ES-I3 (cell line): ENCODE measurements around the gene BMPR1A.
A peak's percentile ranks its signal among the peaks of the same experiment; 100 is the strongest.
"Not testable (repeated sequence)": the region's sequence is repeated elsewhere in the genome, so short reads cannot be mapped to it uniquely, and the experiment has no call there.

Experiments used
- H3K36me3 ChIP-seq: 2 replicates; pipeline ENCODE4 v1.6.1; 2013; ENCODE audit warnings: mild to moderate bottlenecking, low read length, control low read depth, moderate library complexity; ENCODE audit not compliant: insufficient read depth
- H3K4me1 ChIP-seq: 2 replicates; pipeline ENCODE4 v1.6.1; 2013; ENCODE audit warnings: mild to moderate bottlenecking, control low read depth, low read length; ENCODE audit not compliant: insufficient read depth
- H3K9ac ChIP-seq: 2 replicates; pipeline ENCODE4 v1.6.1; 2013; ENCODE audit warnings: low read depth, mild to moderate bottlenecking, low read length, moderate library complexity
- H3K9me3 ChIP-seq: 2 replicates; pipeline ENCODE4 v1.6.1; 2013; ENCODE audit warnings: mild to moderate bottlenecking, low read length, moderate library complexity; ENCODE audit not compliant: control insufficient read depth, insufficient read depth

BMPR1A gene

GRCh38 chr10:86865011-86865811, 108.8 kb downstream of the BMPR1A start:
- Histone ChIP-seq H3K4me1 (peaks cover 73% of the 10 kb centered on the region), H3K9ac (peak overlapping the region; percentile 46; the same call in 1 of the 2 replicates)
- not testable (repeated sequence) for H3K36me3 ChIP-seq, H3K9me3 ChIP-seq

GRCh38 chr10:86867149-86867548, 110.7 kb downstream of the BMPR1A start:
- Histone ChIP-seq H3K9me3 (no peaks in the 10 kb centered on the region), H3K36me3 (no peaks in the 10 kb centered on the region), H3K9ac (no peak overlapping the region), H3K4me1 (peaks cover 77% of the 10 kb centered on the region)

GRCh38 chr10:86868353-86868752, 111.9 kb downstream of the BMPR1A start:
- no peaks in the 10 kb centered on the region for H3K9me3 ChIP-seq
- peaks cover 73% of the 10 kb centered on the region for H3K4me1 ChIP-seq
- 0 out of 2 replicates have a peak overlapping the region, but pooled peaks have one; percentile 6 for H3K9ac ChIP-seq
- H3K36me3 ChIP-seq = no peaks in the 10 kb centered on the region

GRCh38 chr10:86870679-86871078, 114.3 kb downstream of the BMPR1A start:
- Histone ChIP-seq H3K36me3 (no peaks in the 10 kb centered on the region), H3K9ac (no peak overlapping the region), H3K9me3 (no peaks in the 10 kb centered on the region), H3K4me1 (peaks cover 59% of the 10 kb centered on the region)

- H3K4me1 ChIP-seq = peaks cover 49% of the 10 kb centered on the region
- H3K9me3 ChIP-seq = no peaks in the 10 kb centered on the region
- peaks cover 4% of the 10 kb centered on the region; the same call in 1 of the 2 replicates for H3K36me3 ChIP-seq
- H3K9ac ChIP-seq = no peak overlapping the region
Observed at GRCh38 chr10:86871563-86872183, 115.3 kb downstream of the BMPR1A start.

GRCh38 chr10:86872757-86873156, 116.3 kb downstream of the BMPR1A start:
- H3K4me1 ChIP-seq = peaks cover 38% of the 10 kb centered on the region
- no peaks in the 10 kb centered on the region for H3K9me3 ChIP-seq
- peaks cover 4% of the 10 kb centered on the region; the same call in 1 of the 2 replicates for H3K36me3 ChIP-seq
- no peak overlapping the region for H3K9ac ChIP-seq

- peaks cover 15% of the 10 kb centered on the region for H3K4me1 ChIP-seq
Observed at GRCh38 chr10:86876748-86877147, 120.3 kb downstream of the BMPR1A start.

GRCh38 chr10:86878983-86879713, 122.7 kb downstream of the BMPR1A start:
- Histone ChIP-seq H3K9ac (no peak overlapping the region), H3K4me1 (peaks cover 3% of the 10 kb centered on the region; the same call in 1 of the 2 replicates)

More at GRCh38 chr10:86876748-86877147, 120.3 kb downstream of the BMPR1A start:
- peaks cover 13% of the 10 kb centered on the region for H3K36me3 ChIP-seq
- H3K9me3 ChIP-seq = no peaks in the 10 kb centered on the region
- no peak overlapping the region for H3K9ac ChIP-seq

GRCh38 chr10:86880971-86881370, 124.6 kb downstream of the BMPR1A start:
- Histone ChIP-seq H3K4me1 (peaks cover 3% of the 10 kb centered on the region; the same call in 1 of the 2 replicates), H3K9me3 (no peaks in the 10 kb centered on the region), H3K9ac (no peak overlapping the region), H3K36me3 (peaks cover 13% of the 10 kb centered on the region)

More at GRCh38 chr10:86878983-86879713, 122.7 kb downstream of the BMPR1A start:
- H3K36me3 ChIP-seq = peaks cover 13% of the 10 kb centered on the region
- H3K9me3 ChIP-seq = no peaks in the 10 kb centered on the region

GRCh38 chr10:86888585-86889381, 132.4 kb downstream of the BMPR1A start:
- H3K9me3 ChIP-seq = no peaks in the 10 kb centered on the region
- peaks cover 16% of the 10 kb centered on the region for H3K36me3 ChIP-seq
- H3K9ac ChIP-seq = no peak overlapping the region
- no peaks in the 10 kb centered on the region for H3K4me1 ChIP-seq

GRCh38 chr10:86889997-86890396, 133.6 kb downstream of the BMPR1A start:
- Histone ChIP-seq H3K9me3 (no peaks in the 10 kb centered on the region), H3K9ac (no peak overlapping the region), H3K4me1 (no peaks in the 10 kb centered on the region), H3K36me3 (peaks cover 21% of the 10 kb centered on the region)

- Histone ChIP-seq H3K9me3 (0 out of 2 replicates have a peak, but pooled peaks cover 2% of the 10 kb centered on the region), H3K9ac (no peak overlapping the region), H3K36me3 (peaks cover 27% of the 10 kb centered on the region), H3K4me1 (peaks cover 10% of the 10 kb centered on the region)
Observed at GRCh38 chr10:86898511-86898910, 142.1 kb downstream of the BMPR1A start.

GRCh38 chr10:86899132-86899531, 142.7 kb downstream of the BMPR1A start:
- H3K9ac ChIP-seq = no peak overlapping the region; the same call in 1 of the 2 replicates

More at GRCh38 chr10:86899132-86899531, 142.7 kb downstream of the BMPR1A start:
- Histone ChIP-seq H3K36me3 (peaks cover 22% of the 10 kb centered on the region), H3K9me3 (0 out of 2 replicates have a peak, but pooled peaks cover 2% of the 10 kb centered on the region), H3K4me1 (peaks cover 10% of the 10 kb centered on the region)
